HUES64 (cell line): Measurements from ENCODE around the gene PAPOLA.
A peak's percentile ranks its signal among the peaks of the same experiment; 100 is the strongest.

ENCODE experiments used
- H3K27ac ChIP-seq: 2 replicates; pipeline ENCODE4 v1.7.0; 2013; ENCODE audit warnings: low read depth, low read length, inconsistent platforms
- H3K27me3 ChIP-seq: 2 replicates; pipeline ENCODE4 v1.6.1; 2013; ENCODE audit warnings: mild to moderate bottlenecking, low read length; ENCODE audit not compliant: insufficient read depth
- H3K36me3 ChIP-seq: 2 replicates; pipeline ENCODE4 v1.6.1; 2013; ENCODE audit warnings: mild to moderate bottlenecking, low read length; ENCODE audit not compliant: insufficient read depth
- H3K4me1 ChIP-seq: 2 replicates; pipeline ENCODE4 v1.6.1; 2013; ENCODE audit warnings: mild to moderate bottlenecking, low read length, moderate library complexity; ENCODE audit not compliant: insufficient read depth
- H3K4me3 ChIP-seq: 2 replicates; pipeline ENCODE4 v1.5.1; 2013; ENCODE audit warnings: mild to moderate bottlenecking, low read length, moderate library complexity
- H3K9ac ChIP-seq: 2 replicates; pipeline ENCODE4 v1.6.1; 2013; ENCODE audit warnings: mild to moderate bottlenecking, low read depth, low read length
- H3K9me3 ChIP-seq: 2 replicates; pipeline ENCODE4 v1.6.1; 2013; ENCODE audit warnings: low read depth, low read length; ENCODE audit not compliant: insufficient read depth
- WGBS: fragments of 150-250, 120-280 bp; methylation state at CpG from one replicate; pipeline ENCODE4 v1.1.7; 2013; ENCODE audit warnings: missing lambda C conversion rate; 5-methylcytosine and 5-hydroxymethylcytosine counted together

PAPOLA gene

DNA sequence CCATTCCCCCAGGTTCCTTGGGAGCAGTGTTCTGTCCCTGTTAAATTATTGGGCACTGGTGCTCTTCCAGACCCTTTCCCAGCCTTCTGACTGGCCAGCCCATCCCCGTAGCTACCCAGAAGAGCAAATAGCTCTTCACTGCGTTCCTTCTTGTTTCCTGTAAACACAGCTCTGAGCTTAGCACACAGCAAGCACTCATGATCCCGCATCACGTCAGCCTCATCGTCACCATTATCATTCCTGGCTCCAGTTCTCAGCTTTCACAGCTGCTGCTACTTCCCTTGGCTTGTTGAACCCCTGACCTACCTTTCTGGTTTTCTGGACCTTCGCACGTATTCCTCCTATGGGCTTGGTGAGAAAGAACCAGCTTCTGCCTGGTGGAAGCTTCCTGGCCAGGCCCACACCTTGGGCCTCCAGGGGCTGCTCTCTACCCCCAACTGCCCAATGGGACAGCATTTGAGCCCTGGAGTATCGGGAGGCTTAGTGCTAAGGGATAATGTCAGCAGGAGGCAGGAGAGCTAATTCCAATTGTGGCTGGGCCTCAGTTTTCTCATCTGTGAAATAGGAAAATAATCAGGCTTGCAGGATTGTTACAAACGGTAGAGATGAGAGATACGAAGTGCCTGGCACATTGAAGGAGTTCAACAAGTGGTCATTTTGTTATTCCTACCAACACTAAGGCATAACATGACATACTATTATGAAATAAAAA is 22.6 kb upstream of the PAPOLA start:
- H3K27me3 ChIP-seq = no peaks in the 10 kb centered on the region
- no peaks in the 10 kb centered on the region for H3K36me3 ChIP-seq
- 92% methylated on average over 10 of the region's 10 CpGs for WGBS
- H3K9ac ChIP-seq = no peak overlapping the region
- no peak overlapping the region for H3K4me3 ChIP-seq
- H3K9me3 ChIP-seq = no peaks in the 10 kb centered on the region
- H3K4me1 ChIP-seq = no peaks in the 10 kb centered on the region
- no peak overlapping the region for H3K27ac ChIP-seq

DNA sequence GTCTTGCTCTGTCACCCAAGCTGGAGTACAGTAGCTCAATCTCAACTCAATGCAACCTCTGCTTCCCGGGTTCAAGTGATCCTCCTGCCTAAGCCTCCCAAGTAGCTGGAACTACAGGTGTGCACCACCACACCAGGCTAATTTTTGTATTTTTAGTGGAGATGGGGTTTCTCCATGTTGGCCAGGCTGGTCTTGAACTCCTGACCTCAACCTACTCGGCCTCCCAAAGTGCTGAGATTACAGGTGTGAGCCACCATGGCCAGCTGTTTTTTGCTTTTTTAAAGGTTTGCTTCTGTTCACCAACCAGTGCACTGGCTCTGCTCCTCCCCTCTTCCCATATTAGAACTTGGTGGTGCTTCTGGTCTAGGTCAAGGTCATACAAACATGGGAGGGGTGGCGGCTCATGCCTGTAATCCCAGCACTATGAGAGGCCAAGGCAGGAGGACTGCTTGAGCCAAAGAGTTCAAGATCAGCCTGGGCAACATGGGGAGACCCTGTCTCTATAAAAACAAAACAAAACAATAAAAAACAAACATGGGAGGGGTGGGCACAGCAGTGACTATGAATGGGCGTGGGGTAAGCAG is 20.4 kb upstream of the PAPOLA start:
- Histone ChIP-seq H3K9me3 (no peaks in the 10 kb centered on the region), H3K4me3 (no peak overlapping the region), H3K4me1 (no peaks in the 10 kb centered on the region), H3K9ac (no peak overlapping the region), H3K27ac (no peak overlapping the region), H3K27me3 (no peaks in the 10 kb centered on the region), H3K36me3 (no peaks in the 10 kb centered on the region)
- 92% methylated on average over 4 of the region's 4 CpGs for WGBS

DNA sequence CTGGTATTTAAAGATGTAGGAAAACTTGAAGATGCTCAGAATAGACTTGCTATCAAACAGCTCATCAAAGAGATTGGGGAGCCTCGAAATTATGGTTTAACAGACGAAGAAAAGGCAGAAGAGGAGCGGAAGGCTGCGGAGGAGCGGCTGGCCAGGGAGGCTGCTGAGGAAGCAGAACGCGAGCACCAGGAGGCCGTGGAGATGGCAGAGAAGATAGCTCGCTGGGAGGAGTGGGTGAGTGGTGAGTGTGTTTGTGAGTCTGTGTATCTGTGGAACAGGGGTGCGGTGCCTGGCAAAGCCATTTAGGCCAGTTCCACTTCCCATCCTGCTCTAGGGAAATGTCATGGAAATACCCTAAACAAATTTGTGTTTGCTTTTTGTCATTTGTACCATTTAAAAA is 19.2 kb upstream of the PAPOLA start:
- Histone ChIP-seq H3K27ac (no peak overlapping the region), H3K27me3 (no peaks in the 10 kb centered on the region), H3K4me1 (no peaks in the 10 kb centered on the region), H3K9me3 (no peaks in the 10 kb centered on the region), H3K9ac (no peak overlapping the region), H3K36me3 (no peaks in the 10 kb centered on the region), H3K4me3 (no peak overlapping the region)
- 88% methylated on average over 10 of the region's 10 CpGs for WGBS

DNA sequence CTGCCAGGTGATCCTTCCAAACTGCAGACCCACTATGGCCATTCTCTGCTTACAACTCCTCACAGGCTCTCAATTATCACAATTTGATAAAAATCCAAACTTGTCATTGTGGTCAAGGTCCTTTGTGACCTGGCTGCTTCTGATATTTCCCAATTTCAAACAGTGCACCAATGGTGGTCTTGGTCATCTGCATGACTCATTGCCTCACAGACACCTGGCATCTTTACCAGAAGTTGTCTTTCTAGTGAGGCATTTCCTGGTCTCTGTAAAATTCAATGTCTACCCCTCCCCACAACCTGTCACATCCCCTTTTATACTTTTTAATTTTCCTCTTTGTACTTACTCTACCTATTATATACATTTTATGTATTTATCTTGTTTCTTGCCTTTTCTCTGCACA is 17.8 kb upstream of the PAPOLA start:
- Histone ChIP-seq H3K4me1 (no peaks in the 10 kb centered on the region), H3K4me3 (no peak overlapping the region), H3K27me3 (no peaks in the 10 kb centered on the region), H3K36me3 (no peaks in the 10 kb centered on the region), H3K9ac (no peak overlapping the region), H3K9me3 (no peaks in the 10 kb centered on the region), H3K27ac (no peak overlapping the region)

DNA sequence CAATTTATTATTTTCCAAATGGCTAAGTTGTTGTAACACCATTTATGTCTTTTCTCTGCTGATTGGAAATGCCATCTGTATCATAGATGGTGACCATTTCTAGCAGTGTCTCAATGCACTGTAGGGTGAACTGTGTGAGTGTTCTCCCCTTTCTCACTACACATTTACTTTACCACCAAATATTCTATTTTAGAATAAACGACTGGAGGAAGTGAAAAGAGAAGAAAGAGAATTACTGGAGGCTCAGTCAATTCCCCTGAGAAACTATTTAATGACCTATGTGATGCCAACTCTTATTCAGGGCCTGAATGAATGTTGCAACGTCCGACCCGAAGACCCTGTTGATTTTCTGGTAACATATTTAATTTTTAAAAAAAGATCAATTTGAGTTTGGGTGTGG is 15.5 kb upstream of the PAPOLA start:
- no peaks in the 10 kb centered on the region for H3K27me3 ChIP-seq
- H3K4me1 ChIP-seq = no peaks in the 10 kb centered on the region
- H3K36me3 ChIP-seq = no peaks in the 10 kb centered on the region
- H3K27ac ChIP-seq = no peak overlapping the region
- H3K9ac ChIP-seq = no peak overlapping the region
- WGBS = 80% methylated on average over 4 of the region's 4 CpGs
- no peaks in the 10 kb centered on the region for H3K9me3 ChIP-seq
- H3K4me3 ChIP-seq = no peak overlapping the region

DNA sequence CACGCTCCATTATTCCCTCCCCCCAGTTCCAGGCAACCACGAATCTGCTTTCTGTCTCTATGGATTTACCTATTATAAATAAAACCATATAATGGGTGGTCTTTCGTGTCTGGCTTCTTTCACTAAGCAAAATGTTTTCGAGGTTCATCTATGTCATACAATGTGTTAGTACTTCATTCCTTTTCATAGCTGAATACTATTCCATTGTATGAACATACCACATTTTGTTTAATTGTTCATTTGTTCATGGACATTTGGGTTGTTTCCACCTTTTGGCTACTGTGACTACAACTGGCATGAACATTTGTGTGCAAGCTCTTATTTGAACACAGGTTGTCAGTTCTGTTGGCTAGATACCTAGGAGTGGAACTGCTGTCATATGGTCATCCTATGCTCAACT is 12.9 kb upstream of the PAPOLA start:
- H3K27ac ChIP-seq = no peak overlapping the region
- no peaks in the 10 kb centered on the region for H3K9me3 ChIP-seq
- H3K4me1 ChIP-seq = no peaks in the 10 kb centered on the region
- H3K36me3 ChIP-seq = no peaks in the 10 kb centered on the region
- no peaks in the 10 kb centered on the region for H3K27me3 ChIP-seq
- WGBS = 95% methylated on average over 4 of the region's 4 CpGs
- no peak overlapping the region for H3K4me3 ChIP-seq
- no peak overlapping the region for H3K9ac ChIP-seq

DNA sequence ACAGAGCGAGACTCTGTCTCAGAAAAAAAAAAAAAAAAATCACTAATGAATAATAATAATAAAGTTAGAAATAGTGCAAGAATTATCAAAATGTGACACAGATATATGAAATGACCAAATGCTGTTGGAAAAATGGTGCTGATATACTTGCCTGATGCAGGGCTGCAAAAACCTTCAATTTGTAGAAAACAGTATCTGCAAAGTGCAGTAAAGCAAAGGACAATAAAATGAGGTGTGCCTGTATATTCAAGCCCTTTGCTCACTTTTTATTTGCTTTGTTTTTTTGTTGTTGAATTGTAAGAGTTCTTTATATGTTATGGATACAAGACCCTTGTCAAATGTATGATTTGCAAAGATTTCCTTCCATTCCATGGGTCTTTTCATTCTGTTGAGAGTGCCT is 9.0 kb upstream of the PAPOLA start:
- Histone ChIP-seq H3K9ac (no peak overlapping the region), H3K36me3 (no peaks in the 10 kb centered on the region), H3K4me3 (no peak overlapping the region), H3K27me3 (no peaks in the 10 kb centered on the region), H3K27ac (no peak overlapping the region), H3K4me1 (no peaks in the 10 kb centered on the region), H3K9me3 (no peaks in the 10 kb centered on the region)
- WGBS = no CpG with 5 or more reads among the region's 1 CpG

DNA sequence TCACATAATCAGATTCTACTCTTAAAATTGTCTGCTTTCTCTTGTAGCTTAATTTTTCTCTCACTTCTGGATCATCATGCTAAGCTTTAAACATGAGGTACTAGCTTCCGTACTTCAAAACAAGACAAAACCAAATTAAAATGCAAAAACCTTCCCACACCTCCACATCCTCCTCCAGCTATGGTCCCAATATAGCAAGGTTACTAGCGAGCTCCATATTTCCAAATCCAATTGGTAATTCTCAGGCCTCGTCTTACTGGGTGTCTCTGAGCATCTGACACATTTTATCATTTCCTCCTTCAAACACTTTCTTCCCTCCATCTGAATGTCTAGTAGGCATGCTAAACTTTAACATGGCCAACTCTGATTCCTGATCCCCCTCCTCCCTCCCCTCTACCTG is 7.9 kb upstream of the PAPOLA start:
- Histone ChIP-seq H3K4me1 (no peaks in the 10 kb centered on the region), H3K27ac (no peak overlapping the region), H3K4me3 (no peak overlapping the region), H3K36me3 (no peaks in the 10 kb centered on the region), H3K9me3 (no peaks in the 10 kb centered on the region), H3K27me3 (no peaks in the 10 kb centered on the region), H3K9ac (no peak overlapping the region)
- 89% methylated on average over 3 of the region's 3 CpGs for WGBS

DNA sequence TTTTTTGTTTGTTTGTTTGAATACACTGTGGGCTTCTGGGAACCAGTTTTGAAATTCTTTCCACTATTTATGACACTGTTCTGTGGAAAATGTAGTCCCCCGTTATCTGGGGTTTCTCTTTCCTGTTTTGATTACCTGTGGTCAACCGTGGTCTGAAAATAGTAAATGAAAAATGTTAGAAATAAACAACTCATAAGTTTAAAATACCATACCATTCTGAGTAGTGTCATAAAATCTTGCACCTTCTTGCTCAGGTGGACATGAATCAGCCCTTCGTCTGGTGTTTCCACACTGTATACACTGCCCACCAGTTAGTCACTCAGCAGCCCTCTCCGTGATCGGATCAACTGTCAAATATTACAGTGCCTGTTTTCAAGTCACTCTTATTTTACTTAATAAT is 5.1 kb upstream of the PAPOLA start:
- 88% methylated on average over 3 of the region's 5 CpGs for WGBS
- Histone ChIP-seq H3K4me3 (no peak overlapping the region), H3K36me3 (no peaks in the 10 kb centered on the region), H3K4me1 (0 out of 2 replicates have a peak, but pooled peaks cover 3% of the 10 kb centered on the region), H3K27me3 (no peaks in the 10 kb centered on the region), H3K27ac (no peak overlapping the region), H3K9ac (no peak overlapping the region), H3K9me3 (no peaks in the 10 kb centered on the region)

DNA sequence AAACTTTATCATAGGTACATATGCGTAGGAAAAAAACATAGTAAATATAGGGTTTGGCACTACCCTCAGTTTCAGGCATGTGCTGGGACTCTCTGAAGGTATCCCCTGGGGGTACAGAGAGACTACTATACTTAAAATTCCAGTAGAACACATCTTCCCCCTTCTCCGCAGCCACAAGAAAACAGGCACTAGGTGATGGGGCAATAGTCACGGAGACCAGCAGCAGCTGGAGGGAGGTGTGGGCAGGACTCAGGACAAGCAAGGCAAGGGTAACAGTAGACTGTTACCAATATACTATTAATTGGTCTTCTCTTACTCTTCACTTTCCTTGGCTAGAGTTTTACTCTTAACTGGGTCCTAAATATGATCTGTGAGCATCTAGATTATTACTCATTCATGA is 4.6 kb upstream of the PAPOLA start:
- Histone ChIP-seq H3K9me3 (no peaks in the 10 kb centered on the region), H3K9ac (no peak overlapping the region), H3K4me1 (0 out of 2 replicates have a peak, but pooled peaks cover 3% of the 10 kb centered on the region), H3K4me3 (no peak overlapping the region), H3K27me3 (no peaks in the 10 kb centered on the region), H3K36me3 (no peaks in the 10 kb centered on the region), H3K27ac (no peak overlapping the region)
- WGBS = 73% methylated on average over 2 of the region's 3 CpGs

DNA sequence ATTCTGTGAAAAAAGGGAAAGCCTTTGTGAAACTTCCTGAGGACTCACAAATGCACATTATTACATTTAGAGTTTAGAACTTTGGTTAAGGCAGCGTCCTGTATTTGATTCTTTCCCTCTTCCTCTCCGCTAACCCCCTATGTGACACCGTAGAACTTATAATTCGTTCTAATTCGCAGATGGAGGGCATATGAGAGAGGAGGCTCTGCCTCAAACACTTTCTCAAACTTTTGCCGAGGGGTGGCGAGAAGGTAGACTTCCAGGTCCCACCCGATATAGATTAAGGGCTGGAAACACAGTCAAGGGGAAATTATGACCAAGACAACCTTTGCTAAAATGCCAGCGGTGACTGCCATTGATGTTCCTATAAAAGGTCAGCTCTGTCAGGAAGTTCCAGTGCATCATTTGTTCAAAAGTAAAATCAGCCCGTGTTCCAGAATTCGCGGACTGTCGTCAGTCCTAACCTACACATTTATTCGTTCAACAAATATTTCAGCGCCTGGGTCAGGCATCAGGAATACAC is 904 bp upstream of the PAPOLA start:
- Histone ChIP-seq H3K36me3 (no peaks in the 10 kb centered on the region; the same call in 1 of the 2 replicates), H3K4me3 (peak overlapping the region; percentile 98), H3K9me3 (no peaks in the 10 kb centered on the region), H3K27me3 (no peaks in the 10 kb centered on the region), H3K4me1 (peaks cover 18% of the 10 kb centered on the region), H3K27ac (peak overlapping the region; percentile 95), H3K9ac (peak overlapping the region; percentile 100)
- 20% methylated on average over 13 of the region's 15 CpGs for WGBS
